Skeletal muscle tissue (tissue), 4 donors: ENCODE data around the gene TERC. TPM values are rescaled to one million over a fixed set of nuclear protein-coding genes. Genes with fewer than 3 reads are reported as not detected.
"Not testable (repeated sequence)": the region's sequence is repeated elsewhere in the genome, so short reads cannot be mapped to it uniquely, and the experiment has no call there.

Source experiments
- H3K27ac ChIP-seq: one replicate; pipeline ENCODE4 v1.7.0; 2013; ENCODE audit warnings: mild to moderate bottlenecking, low read depth, low read length, inconsistent platforms
- H3K27me3 ChIP-seq, 3 donors: one replicate each; pipeline ENCODE4 v1.7.0; 2013; ENCODE audit warnings: low read length in 3 of 3; ENCODE audit not compliant: control insufficient read depth in 3 of 3, insufficient read depth in 3 of 3
- H3K36me3 ChIP-seq, 3 donors: one replicate each; pipeline ENCODE4 v1.7.0; 2013; ENCODE audit warnings: low read length in 3 of 3; ENCODE audit not compliant: control insufficient read depth in 3 of 3, insufficient read depth in 3 of 3
- H3K4me1 ChIP-seq, 3 donors: one replicate each; pipeline ENCODE4 v1.7.0; 2013; ENCODE audit warnings: low read length in 3 of 3, mild to moderate bottlenecking in 3 of 3; ENCODE audit not compliant: control insufficient read depth in 3 of 3, insufficient read depth in 3 of 3
- H3K4me3 ChIP-seq, 3 donors: one replicate each; pipeline ENCODE4 v1.7.0; 2013; ENCODE audit warnings: low read length in 3 of 3
- H3K9ac ChIP-seq, 3 donors: one replicate each; pipeline ENCODE4 v1.7.0; 2013; ENCODE audit warnings: low read length in 3 of 3, mild to moderate bottlenecking in 3 of 3, moderate library complexity in 2 of 3, low read depth in 1 of 3
- H3K9me3 ChIP-seq, 3 donors: one replicate each; pipeline ENCODE4 v1.7.0; 2013; ENCODE audit warnings: low read length in 3 of 3; ENCODE audit not compliant: control insufficient read depth in 3 of 3
- total RNA-seq: library from RNA; depleted of rRNA; stranded (reverse); fragments of >200 nt; gene quantifications from one replicate; pipeline ENCODE4 v1.2.3, GENCODE V29; 2014
- donor health status: Osteomylitis.

The TERC gene
- total RNA-seq, 1 donor from 2014 or later, result 104 TPM

GRCh38 chr3:169751875-169752274, 13.0 kb downstream of the TERC start:
- no peak overlapping the region for H3K4me3 ChIP-seq
- peaks cover 0 to 14% (median 6%) of the 10 kb centered on the region in 3 donors for H3K27me3 ChIP-seq
- no peaks in the 10 kb centered on the region for H3K4me1 ChIP-seq
- no peaks in the 10 kb centered on the region for H3K36me3 ChIP-seq
- no peak overlapping the region for H3K27ac ChIP-seq
- no peaks in the 10 kb centered on the region for H3K9me3 ChIP-seq
- no peak overlapping the region for H3K9ac ChIP-seq

- no peak overlapping the region for H3K4me3 ChIP-seq
- H3K9me3 ChIP-seq, result no peaks in the 10 kb centered on the region
- peaks cover 0 to 14% (median 14%) of the 10 kb centered on the region in 3 donors for H3K27me3 ChIP-seq
- H3K27ac ChIP-seq, result no peak overlapping the region
- H3K4me1 ChIP-seq, result no peaks in the 10 kb centered on the region
- no peak overlapping the region for H3K9ac ChIP-seq
- no peaks in the 10 kb centered on the region for H3K36me3 ChIP-seq
Observed at GRCh38 chr3:169750665-169751064, 14.2 kb downstream of the TERC start.

- Histone ChIP-seq H3K9ac (no peak overlapping the region), H3K27me3 (peaks cover 0 to 8% (median 8%) of the 10 kb centered on the region in 3 donors), H3K4me1 (no peaks in the 10 kb centered on the region)
Observed at GRCh38 chr3:169748670-169749069, 16.2 kb downstream of the TERC start.

GRCh38 chr3:169746924-169747323, 17.9 kb downstream of the TERC start:
- Histone ChIP-seq H3K27me3 (peaks cover 0 to 8% (median 8%) of the 10 kb centered on the region in 3 donors), H3K36me3 (no peaks in the 10 kb centered on the region), H3K4me1 (no peaks in the 10 kb centered on the region), H3K27ac (no peak overlapping the region), H3K9me3 (no peaks in the 10 kb centered on the region), H3K9ac (no peak overlapping the region), H3K4me3 (no peak overlapping the region)

More at GRCh38 chr3:169748670-169749069, 16.2 kb downstream of the TERC start:
- no peaks in the 10 kb centered on the region for H3K9me3 ChIP-seq
- H3K36me3 ChIP-seq, result no peaks in the 10 kb centered on the region
- H3K27ac ChIP-seq, result no peak overlapping the region
- H3K4me3 ChIP-seq, result no peak overlapping the region

GRCh38 chr3:169744366-169745054, 20.4 kb downstream of the TERC start:
- H3K9ac ChIP-seq, result no peak overlapping the region
- no peak overlapping the region for H3K27ac ChIP-seq
- peaks cover 0 to 10% (median 8%) of the 10 kb centered on the region in 3 donors for H3K27me3 ChIP-seq
- H3K4me1 ChIP-seq, result no peaks in the 10 kb centered on the region
- H3K36me3 ChIP-seq, result no peaks in the 10 kb centered on the region
- H3K4me3 ChIP-seq, result no peak overlapping the region
- no peaks in the 10 kb centered on the region for H3K9me3 ChIP-seq

GRCh38 chr3:169739067-169739466, 25.8 kb downstream of the TERC start:
- Histone ChIP-seq H3K27me3 (peaks cover 0 to 2% (median 0%) of the 10 kb centered on the region in 3 donors), H3K4me1 (no peaks in the 10 kb centered on the region), H3K9me3 (no peaks in the 10 kb centered on the region), H3K36me3 (no peaks in the 10 kb centered on the region), H3K27ac (no peak overlapping the region), H3K9ac (no peak overlapping the region), H3K4me3 (no peak overlapping the region)

GRCh38 chr3:169731857-169732256, 33.0 kb downstream of the TERC start:
- not testable (repeated sequence) for H3K9me3 ChIP-seq, H3K27me3 ChIP-seq, H3K4me1 ChIP-seq, H3K9ac ChIP-seq, H3K36me3 ChIP-seq, H3K4me3 ChIP-seq, H3K27ac ChIP-seq

GRCh38 chr3:169722724-169723123, 42.1 kb downstream of the TERC start:
- H3K4me1 ChIP-seq, result no peaks in the 10 kb centered on the region
- no peak overlapping the region for H3K9ac ChIP-seq
- H3K27ac ChIP-seq, result no peak overlapping the region
- H3K9me3 ChIP-seq, result no peaks in the 10 kb centered on the region
- H3K4me3 ChIP-seq, result no peak overlapping the region
- no peaks in the 10 kb centered on the region for H3K27me3 ChIP-seq
- no peaks in the 10 kb centered on the region for H3K36me3 ChIP-seq

- H3K27ac ChIP-seq, H3K4me3 ChIP-seq, H3K9me3 ChIP-seq, H3K9ac ChIP-seq, H3K4me1 ChIP-seq, H3K27me3 ChIP-seq, H3K36me3 ChIP-seq: not testable (repeated sequence)
Observed at GRCh38 chr3:169718415-169718814, 46.4 kb downstream of the TERC start.
